ENCODE results near the gene SOBP. TPM values are rescaled to one million over a fixed set of nuclear protein-coding genes. Genes with fewer than 3 reads are reported as not detected.

Gene SOBP
- polyA plus RNA-seq, 1 donor (not counting 4 experiments of a cell fraction or from before 2014, with no cell fraction given) = not detected

DNA sequence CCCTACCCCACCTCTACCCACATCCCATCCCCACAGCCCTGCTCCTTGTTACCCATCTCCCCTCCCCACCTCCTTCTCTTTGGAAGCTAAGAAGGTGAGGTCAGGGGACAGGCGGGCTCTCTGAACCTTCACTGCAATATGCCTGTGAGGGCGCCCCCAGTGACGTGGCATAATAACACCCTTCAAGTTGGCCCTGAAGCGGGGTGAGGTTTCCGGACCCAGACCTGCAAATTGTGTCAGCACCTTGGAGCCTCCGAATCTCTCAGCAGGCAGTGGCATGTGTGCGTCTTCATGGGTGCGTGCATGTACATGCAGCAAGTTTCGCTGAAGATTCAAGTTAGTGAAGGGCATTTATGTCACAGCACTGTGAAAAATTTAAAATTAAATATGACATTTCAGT lies 114.6 kb downstream of the SOBP start:
- dilution Hi-C loops (cut with MboI; ENCODE audit: extremely low pct_ligation_motif_present, low sequenced_read_pairs) = no loop called here
- H3K9me3 ChIP-seq (ENCODE audit: control insufficient read depth, low read depth, low read length) = no peaks in the 10 kb centered on the region
- H3K9ac ChIP-seq (ENCODE audit: control insufficient read depth, extremely low read depth, insufficient read depth, low read length) = no peak overlapping the region
- H2AFZ ChIP-seq (ENCODE audit: control insufficient read depth, low read length) = no peak overlapping the region
- H3K79me2 ChIP-seq (ENCODE audit: control insufficient read depth, insufficient read depth, low read length) = no peaks in the 10 kb centered on the region
- TF ChIP-seq, protein P1, sequence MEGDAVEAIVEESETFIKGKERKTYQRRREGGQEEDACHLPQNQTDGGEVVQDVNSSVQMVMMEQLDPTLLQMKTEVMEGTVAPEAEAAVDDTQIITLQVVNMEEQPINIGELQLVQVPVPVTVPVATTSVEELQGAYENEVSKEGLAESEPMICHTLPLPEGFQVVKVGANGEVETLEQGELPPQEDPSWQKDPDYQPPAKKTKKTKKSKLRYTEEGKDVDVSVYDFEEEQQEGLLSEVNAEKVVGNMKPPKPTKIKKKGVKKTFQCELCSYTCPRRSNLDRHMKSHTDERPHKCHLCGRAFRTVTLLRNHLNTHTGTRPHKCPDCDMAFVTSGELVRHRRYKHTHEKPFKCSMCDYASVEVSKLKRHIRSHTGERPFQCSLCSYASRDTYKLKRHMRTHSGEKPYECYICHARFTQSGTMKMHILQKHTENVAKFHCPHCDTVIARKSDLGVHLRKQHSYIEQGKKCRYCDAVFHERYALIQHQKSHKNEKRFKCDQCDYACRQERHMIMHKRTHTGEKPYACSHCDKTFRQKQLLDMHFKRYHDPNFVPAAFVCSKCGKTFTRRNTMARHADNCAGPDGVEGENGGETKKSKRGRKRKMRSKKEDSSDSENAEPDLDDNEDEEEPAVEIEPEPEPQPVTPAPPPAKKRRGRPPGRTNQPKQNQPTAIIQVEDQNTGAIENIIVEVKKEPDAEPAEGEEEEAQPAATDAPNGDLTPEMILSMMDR (optimal IDR thresholded peaks at IDR 0.05 in 1 of 3, IDR thresholded peaks at IDR 0.05 in 1 of 3, conservative IDR thresholded peaks at IDR 0.05 in 1 of 3; ENCODE audit: extremely low read depth in 1 of 3, insufficient read depth in 2 of 3, low read length in 3 of 3) = peak in 1 of 3 experiments; percentile 52
- no peak for TF ChIP-seq EZH2 (IDR thresholded peaks at IDR 0.05; ENCODE audit: low read length)
- H3K4me2 ChIP-seq (ENCODE audit: control insufficient read depth, extremely low read depth, insufficient read depth, low read depth, low read length) = peak overlapping the region; percentile 46
- no peaks in the 10 kb centered on the region for H3K9me1 ChIP-seq (ENCODE audit: control insufficient read depth, extremely low read depth, insufficient read depth, low read length)
- no peak overlapping the region for H3K27ac ChIP-seq (ENCODE audit: control insufficient read depth, insufficient read depth, low read length)
- no peak overlapping the region for H3K4me3 ChIP-seq (ENCODE audit: control insufficient read depth in 2 of 3, extremely low read depth in 1 of 3, insufficient read depth in 2 of 3, low read depth in 1 of 3, low read length in 3 of 3)
- DNase-seq (ENCODE audit: low read depth, low spot score) (peak; percentile 30), FAIRE-seq (peak; percentile 82)
- H3K27me3 ChIP-seq (ENCODE audit: control insufficient read depth, extremely low read depth, insufficient read depth, low read length) = no peaks in the 10 kb centered on the region
- H4K20me1 ChIP-seq (ENCODE audit: control insufficient read depth, extremely low read depth, insufficient read depth, low read length) = no peaks in the 10 kb centered on the region
- H3K36me3 ChIP-seq (ENCODE audit: control insufficient read depth in 2 of 2, extremely low read depth in 1 of 2, insufficient read depth in 2 of 2, low read length in 2 of 2) = no peaks in the 10 kb centered on the region
- peaks cover 30% of the 10 kb centered on the region for H3K4me1 ChIP-seq (ENCODE audit: control insufficient read depth, extremely low read depth, insufficient read depth, low read length)

DNA sequence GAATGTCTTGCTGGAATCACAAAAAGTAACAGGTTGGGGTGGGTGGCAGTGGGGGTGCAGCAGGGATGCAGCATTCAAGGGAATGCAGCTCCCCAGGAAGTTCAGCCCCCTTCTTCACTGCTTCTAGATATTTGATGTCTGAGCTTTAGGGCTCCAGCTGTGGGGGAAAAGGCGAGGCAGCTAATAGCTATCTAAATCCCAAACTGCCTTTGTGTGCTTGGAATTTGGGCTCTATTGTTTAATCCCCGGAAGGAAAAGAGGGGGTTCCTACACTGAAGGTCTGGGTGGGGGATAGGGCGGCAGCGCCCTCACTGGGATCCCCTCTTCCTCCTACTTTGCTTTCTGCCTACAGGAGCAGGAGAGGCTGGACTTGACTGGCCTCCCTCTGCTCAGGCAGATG lies 116.5 kb downstream of the SOBP start:
- no peak for DNase-seq (ENCODE audit: low read depth, low spot score)
- Histone ChIP-seq H3K27ac (ENCODE audit: control insufficient read depth, insufficient read depth, low read length) (no peak overlapping the region), H3K9me1 (ENCODE audit: control insufficient read depth, extremely low read depth, insufficient read depth, low read length) (no peaks in the 10 kb centered on the region), H3K4me3 (ENCODE audit: control insufficient read depth in 2 of 3, extremely low read depth in 1 of 3, insufficient read depth in 2 of 3, low read depth in 1 of 3, low read length in 3 of 3) (no peak overlapping the region), H3K4me2 (ENCODE audit: control insufficient read depth, extremely low read depth, insufficient read depth, low read depth, low read length) (no peak overlapping the region), H3K9me3 (ENCODE audit: control insufficient read depth, low read depth, low read length) (no peaks in the 10 kb centered on the region), H3K4me1 (ENCODE audit: control insufficient read depth, extremely low read depth, insufficient read depth, low read length) (peaks cover 20% of the 10 kb centered on the region), H3K27me3 (ENCODE audit: control insufficient read depth, extremely low read depth, insufficient read depth, low read length) (no peaks in the 10 kb centered on the region), H3K36me3 (ENCODE audit: control insufficient read depth in 2 of 2, extremely low read depth in 1 of 2, insufficient read depth in 2 of 2, low read length in 2 of 2) (no peaks in the 10 kb centered on the region), H3K79me2 (ENCODE audit: control insufficient read depth, insufficient read depth, low read length) (no peaks in the 10 kb centered on the region), H2AFZ (ENCODE audit: control insufficient read depth, low read length) (no peak overlapping the region), H3K9ac (ENCODE audit: control insufficient read depth, extremely low read depth, insufficient read depth, low read length) (no peak overlapping the region), H4K20me1 (ENCODE audit: control insufficient read depth, extremely low read depth, insufficient read depth, low read length) (no peaks in the 10 kb centered on the region)
- dilution Hi-C loops (cut with MboI; ENCODE audit: extremely low pct_ligation_motif_present, low sequenced_read_pairs) = no loop called here
- FAIRE-seq = no peak
- TF ChIP-seq EZH2 (IDR thresholded peaks at IDR 0.05; ENCODE audit: low read length) = no peak
- TF ChIP-seq, protein P1 (optimal IDR thresholded peaks at IDR 0.05 in 1 of 3, IDR thresholded peaks at IDR 0.05 in 1 of 3, conservative IDR thresholded peaks at IDR 0.05 in 1 of 3; ENCODE audit: extremely low read depth in 1 of 3, insufficient read depth in 2 of 3, low read length in 3 of 3) = no peak
